Thyroid gland (tissue), 4 donors: Measurements from ENCODE around the gene SLC66A3. TPM values are rescaled to one million over a fixed set of nuclear protein-coding genes. Genes with fewer than 3 reads are reported as not detected.

ENCODE experiments used
- DNase-seq, 2 donors: peaks; one replicate each; pipeline ENCODE4 v3.0.0-alpha.2; 2019
- H3K27ac ChIP-seq, 3 donors: fragments of 200-600 bp; sonication (generic); 1 replicate in 2 of 3; 2 replicates in 1 of 3; pipeline ENCODE4 v1.5.1; 2016 to 2019; ENCODE audit warnings: mild to moderate bottlenecking in 1 of 3, moderate library complexity in 1 of 3
- H3K27me3 ChIP-seq: fragments of 200-600 bp; sonication (generic); one replicate; pipeline ENCODE4 v1.5.1; 2019
- H3K36me3 ChIP-seq, 2 donors: fragments of 200-600 bp; sonication (generic); one replicate each; pipeline ENCODE4 v1.5.1; 2016 to 2019
- H3K4me1 ChIP-seq, 2 donors: fragments of 200-600 bp; sonication (generic); one replicate each; pipeline ENCODE4 v1.5.1; 2017 to 2019
- H3K4me3 ChIP-seq, 3 donors: fragments of 200-600 bp; sonication (generic); replicated peaks in 1 of 3; 1 replicate in 2 of 3; 2 replicates in 1 of 3; pipeline ENCODE4 v1.5.1; 2016; ENCODE audit warnings: mild to moderate bottlenecking in 1 of 3
- H3K9me3 ChIP-seq: fragments of 200-600 bp; sonication (generic); one replicate; pipeline ENCODE4 v1.5.1; 2017
- POLR2A ChIP-seq, 2 donors: fragments of 450-650 bp; IDR thresholded peaks; one replicate each; pipeline ENCODE4 v1.6.1; 2017; ENCODE audit warnings: antibody characterized with exemption in 2 of 2, mild to moderate bottlenecking in 2 of 2, moderate library complexity in 1 of 2
- WGBS, 2 donors: methylation state at CpG; one replicate each; pipeline ENCODE4 v1.1.5; 2017; 5-methylcytosine and 5-hydroxymethylcytosine counted together
- intact Hi-C: fragments of 100-400 bp; cut with DNase I; formaldehyde crosslinking; loops from one replicate; pipeline ENCODE4 v1.15.1; 2023
- total RNA-seq, 4 donors: library from RNA; depleted of rRNA; stranded (reverse); fragments of >200 nt; gene quantifications; one replicate each; pipeline ENCODE4 v1.2.3, GENCODE V29; 2016
- TF ChIP-seq, protein P1 (sequence below), 6 experiments: fragments of 200-600 bp in 3 of 6; fragments of 450-650 bp in 3 of 6; sonication (generic) in 3 of 6; IDR thresholded peaks; one replicate each; pipeline ENCODE4 v1.5.1; 2016 to 2019; ENCODE audit warnings: antibody characterized with exemption in 6 of 6, mild to moderate bottlenecking in 2 of 6, inconsistent platforms in 1 of 6, moderate library complexity in 1 of 6

The SLC66A3 gene
- total RNA-seq, 4 donors from 2014 or later = 30.8 to 68.7 (median 43.2) TPM

DNA sequence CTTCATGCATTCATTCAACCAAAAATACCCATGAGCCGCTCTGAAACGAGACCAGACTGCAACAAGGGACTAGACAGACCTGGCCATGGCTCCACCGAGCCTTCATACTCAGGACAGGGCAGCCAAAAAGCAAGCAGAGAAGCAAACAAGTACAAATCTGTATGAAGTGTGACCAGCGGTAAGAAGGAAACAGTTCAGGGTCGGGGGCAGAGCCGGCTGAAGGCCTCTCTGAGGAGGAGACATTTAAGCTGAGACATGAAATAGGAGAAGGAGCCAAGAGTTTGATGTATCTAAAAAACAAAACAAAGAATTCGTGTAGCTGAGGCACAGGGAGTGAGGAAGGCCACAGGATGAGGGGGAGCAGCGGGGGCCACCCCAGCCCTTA is 21.3 kb upstream of the SLC66A3 start:
- Histone ChIP-seq H3K27me3 (no peaks in the 10 kb centered on the region), H3K9me3 (no peaks in the 10 kb centered on the region), H3K4me1 (peaks cover 13 to 27% of the 10 kb centered on the region in 2 donors), H3K36me3 (no peaks in the 10 kb centered on the region), H3K27ac (no peak overlapping the region), H3K4me3 (peak overlapping the region in 1 of 3 donors; percentile 49)
- DNase-seq = no peak
- intact Hi-C loops = loop anchor here (5.0 kb wide), 2 partner anchors 273 to 448 kb away; no protein-coding TSS in a partner anchor
- 68 to 72% methylated on average over 8 of the region's 8 CpGs for WGBS, 2 donors
- TF ChIP-seq, protein P1, sequence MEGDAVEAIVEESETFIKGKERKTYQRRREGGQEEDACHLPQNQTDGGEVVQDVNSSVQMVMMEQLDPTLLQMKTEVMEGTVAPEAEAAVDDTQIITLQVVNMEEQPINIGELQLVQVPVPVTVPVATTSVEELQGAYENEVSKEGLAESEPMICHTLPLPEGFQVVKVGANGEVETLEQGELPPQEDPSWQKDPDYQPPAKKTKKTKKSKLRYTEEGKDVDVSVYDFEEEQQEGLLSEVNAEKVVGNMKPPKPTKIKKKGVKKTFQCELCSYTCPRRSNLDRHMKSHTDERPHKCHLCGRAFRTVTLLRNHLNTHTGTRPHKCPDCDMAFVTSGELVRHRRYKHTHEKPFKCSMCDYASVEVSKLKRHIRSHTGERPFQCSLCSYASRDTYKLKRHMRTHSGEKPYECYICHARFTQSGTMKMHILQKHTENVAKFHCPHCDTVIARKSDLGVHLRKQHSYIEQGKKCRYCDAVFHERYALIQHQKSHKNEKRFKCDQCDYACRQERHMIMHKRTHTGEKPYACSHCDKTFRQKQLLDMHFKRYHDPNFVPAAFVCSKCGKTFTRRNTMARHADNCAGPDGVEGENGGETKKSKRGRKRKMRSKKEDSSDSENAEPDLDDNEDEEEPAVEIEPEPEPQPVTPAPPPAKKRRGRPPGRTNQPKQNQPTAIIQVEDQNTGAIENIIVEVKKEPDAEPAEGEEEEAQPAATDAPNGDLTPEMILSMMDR (IDR thresholded peaks at IDR 0.05) = no peak
- no peak for TF ChIP-seq POLR2A (IDR thresholded peaks at IDR 0.05)

DNA sequence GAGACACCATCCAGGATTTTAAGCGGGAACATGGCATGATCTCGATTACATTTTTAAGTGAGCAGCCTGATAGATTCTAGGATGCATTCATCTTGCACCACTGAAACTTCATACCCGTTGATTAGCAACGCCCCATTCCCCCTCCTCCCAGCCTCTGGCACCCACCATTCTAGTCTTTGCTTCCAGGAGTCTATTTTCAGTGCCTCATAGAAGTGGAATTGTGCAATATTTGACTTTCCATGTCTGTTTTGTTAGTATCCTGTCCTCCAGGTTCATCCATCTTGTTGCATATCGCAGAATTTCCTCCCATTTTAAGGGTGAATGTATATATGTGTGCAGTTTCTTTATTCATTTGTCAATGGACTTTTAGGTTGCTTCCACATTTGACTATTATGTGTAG is 20.9 kb upstream of the SLC66A3 start:
- H3K4me1 ChIP-seq = peaks cover 13 to 27% of the 10 kb centered on the region in 2 donors
- TF ChIP-seq POLR2A (IDR thresholded peaks at IDR 0.05) = no peak
- TF ChIP-seq, protein P1 (IDR thresholded peaks at IDR 0.05) = no peak
- no peaks in the 10 kb centered on the region for H3K9me3 ChIP-seq
- no peaks in the 10 kb centered on the region for H3K27me3 ChIP-seq
- DNase-seq = no peak
- H3K4me3 ChIP-seq = no peak overlapping the region
- H3K36me3 ChIP-seq = no peaks in the 10 kb centered on the region
- intact Hi-C loops = loop anchor here (5.0 kb wide), 2 partner anchors 273 to 448 kb away; no protein-coding TSS in a partner anchor
- WGBS, 2 donors = 88 to 93% methylated on average over 5 of the region's 5 CpGs
- no peak overlapping the region for H3K27ac ChIP-seq

DNA sequence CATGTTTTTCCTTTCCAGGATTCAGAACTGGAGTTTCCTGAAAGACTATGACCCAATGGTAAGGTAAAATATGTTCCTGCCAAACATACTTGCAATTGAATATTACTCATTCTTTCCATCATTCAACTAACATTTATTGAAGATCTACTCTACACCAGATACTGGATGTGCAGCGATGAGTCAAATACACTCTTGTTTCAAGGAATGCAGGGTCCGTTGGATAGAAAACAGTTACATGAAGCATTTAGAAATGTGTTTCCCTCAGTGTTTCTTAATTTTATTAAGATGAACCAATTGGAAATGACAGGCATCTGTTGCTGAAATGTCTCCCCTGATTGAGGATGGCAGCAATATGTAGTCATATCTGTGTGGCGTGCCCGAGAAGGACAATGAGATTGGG is 14.8 kb upstream of the SLC66A3 start:
- TF ChIP-seq, protein P1 (IDR thresholded peaks at IDR 0.05) = no peak
- TF ChIP-seq POLR2A (IDR thresholded peaks at IDR 0.05) = no peak
- no peak overlapping the region for H3K27ac ChIP-seq
- intact Hi-C loops = no loop called here
- no peaks in the 10 kb centered on the region for H3K4me1 ChIP-seq
- no peaks in the 10 kb centered on the region for H3K27me3 ChIP-seq
- no peak for DNase-seq
- WGBS, 2 donors = 89 to 92% methylated on average over 4 of the region's 4 CpGs
- H3K36me3 ChIP-seq = no peaks in the 10 kb centered on the region
- H3K4me3 ChIP-seq = no peak overlapping the region
- no peaks in the 10 kb centered on the region for H3K9me3 ChIP-seq

DNA sequence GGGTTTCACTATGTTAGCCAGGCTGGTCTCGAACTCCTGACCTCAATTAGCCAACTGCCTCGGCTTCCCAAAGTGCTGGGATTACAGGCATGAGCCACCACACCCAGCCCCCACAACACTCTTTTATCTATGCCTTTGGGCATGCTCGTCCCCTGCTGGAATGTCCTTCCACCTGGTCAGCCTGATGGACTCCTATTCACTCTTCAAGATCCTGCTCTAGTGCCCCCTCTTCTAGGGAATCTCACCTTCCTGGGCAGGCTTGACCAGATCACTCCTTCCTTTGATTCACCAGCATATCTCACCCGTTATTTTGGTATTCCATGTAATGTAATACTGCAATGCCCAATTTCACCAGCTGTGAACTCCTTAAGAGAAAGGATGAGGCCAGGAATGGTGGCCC is 13.9 kb upstream of the SLC66A3 start:
- 88 to 91% methylated on average over 4 of the region's 4 CpGs for WGBS, 2 donors

DNA sequence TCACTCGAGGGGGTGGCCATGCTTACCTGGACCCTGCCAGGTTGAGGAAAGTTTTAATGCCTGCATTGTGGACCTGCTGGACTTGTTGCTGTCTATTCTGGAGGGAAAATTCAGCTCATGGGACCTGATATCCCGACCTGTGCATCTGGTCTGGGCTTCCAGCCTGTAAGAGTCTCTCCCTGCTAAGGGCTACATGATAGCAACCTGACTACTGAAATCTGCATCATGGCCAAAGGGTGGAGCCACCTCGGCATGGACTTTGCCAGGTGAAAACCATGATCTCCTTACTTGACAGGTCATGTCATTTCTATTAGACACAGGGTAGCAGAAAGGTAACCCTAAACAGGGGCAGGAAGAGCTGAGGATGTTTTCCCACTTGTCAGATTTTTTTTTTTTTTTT is 12.9 kb upstream of the SLC66A3 start:
- no peak overlapping the region for H3K4me3 ChIP-seq
- intact Hi-C loops = no loop called here
- H3K36me3 ChIP-seq = no peaks in the 10 kb centered on the region
- H3K27me3 ChIP-seq = no peaks in the 10 kb centered on the region
- 69 to 80% methylated on average over 3 of the region's 3 CpGs for WGBS, 2 donors
- H3K9me3 ChIP-seq = no peaks in the 10 kb centered on the region
- H3K27ac ChIP-seq = no peak overlapping the region
- no peaks in the 10 kb centered on the region for H3K4me1 ChIP-seq
- DNase-seq = no peak
- TF ChIP-seq, protein P1 (IDR thresholded peaks at IDR 0.05) = no peak
- TF ChIP-seq POLR2A (IDR thresholded peaks at IDR 0.05) = no peak

More for the DNA sequence above, 13.9 kb upstream of the SLC66A3 start:
- H3K36me3 ChIP-seq = no peaks in the 10 kb centered on the region
- intact Hi-C loops = no loop called here
- H3K4me1 ChIP-seq = no peaks in the 10 kb centered on the region
- H3K27me3 ChIP-seq = no peaks in the 10 kb centered on the region
- TF ChIP-seq, protein P1 (IDR thresholded peaks at IDR 0.05) = no peak
- TF ChIP-seq POLR2A (IDR thresholded peaks at IDR 0.05) = no peak
- no peak for DNase-seq
- H3K4me3 ChIP-seq = no peak overlapping the region
- H3K9me3 ChIP-seq = no peaks in the 10 kb centered on the region
- no peak overlapping the region for H3K27ac ChIP-seq
